NT2/D1 (cell line): ENCODE measurements around the gene CASK.

Source experiments
- YY1 ChIP-seq: IDR thresholded peaks from 2 replicates; pipeline ENCODE4 v1.6.1; 2011; ENCODE audit not compliant: insufficient read length, insufficient read depth
- ZNF274 ChIP-seq: IDR thresholded peaks from 2 replicates; pipeline ENCODE4 v1.6.1; 2011; ENCODE audit warnings: mild to moderate bottlenecking, low read depth, low read length

GRCh38 chrX:41563876-41564275 lies 359.5 kb downstream of the CASK start:
- no peak for TF ChIP-seq ZNF274
- no peak for TF ChIP-seq YY1
